PC-9 (cell line): ENCODE results near the gene COP1.

Experiments used
- EZH2 ChIP-seq: fragments of 200-600 bp; sonication (generic); IDR thresholded peaks from 2 replicates; pipeline ENCODE4 v1.8.0; 2017; ENCODE audit warnings: antibody characterized with exemption, low read depth
- TF ChIP-seq, protein P1 (sequence below): fragments of 200-600 bp; sonication (generic); conservative IDR thresholded peaks from 2 replicates; pipeline ENCODE4 v1.6.1; 2017; ENCODE audit warnings: mixed run types, antibody characterized with exemption, mild to moderate bottlenecking, moderate library complexity

DNA sequence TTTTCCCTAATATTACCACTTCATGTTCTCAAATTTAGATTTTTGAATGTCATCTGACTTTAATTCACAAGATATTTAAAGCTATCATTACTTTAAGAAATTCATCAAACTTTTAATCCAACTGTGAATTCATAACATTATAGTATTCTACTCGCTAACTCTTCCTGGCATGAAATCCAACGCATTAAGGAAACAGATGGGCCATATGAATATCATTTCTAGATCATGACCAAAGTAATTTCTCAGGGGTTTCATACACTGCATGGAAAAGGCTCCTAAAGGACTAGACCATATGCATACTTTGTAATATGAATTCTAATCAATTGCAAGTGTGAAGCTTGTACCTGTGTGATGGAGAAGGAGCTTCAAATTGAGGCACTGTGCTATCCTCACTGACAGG is 72.4 kb downstream of the COP1 start:
- TF ChIP-seq, protein P1, sequence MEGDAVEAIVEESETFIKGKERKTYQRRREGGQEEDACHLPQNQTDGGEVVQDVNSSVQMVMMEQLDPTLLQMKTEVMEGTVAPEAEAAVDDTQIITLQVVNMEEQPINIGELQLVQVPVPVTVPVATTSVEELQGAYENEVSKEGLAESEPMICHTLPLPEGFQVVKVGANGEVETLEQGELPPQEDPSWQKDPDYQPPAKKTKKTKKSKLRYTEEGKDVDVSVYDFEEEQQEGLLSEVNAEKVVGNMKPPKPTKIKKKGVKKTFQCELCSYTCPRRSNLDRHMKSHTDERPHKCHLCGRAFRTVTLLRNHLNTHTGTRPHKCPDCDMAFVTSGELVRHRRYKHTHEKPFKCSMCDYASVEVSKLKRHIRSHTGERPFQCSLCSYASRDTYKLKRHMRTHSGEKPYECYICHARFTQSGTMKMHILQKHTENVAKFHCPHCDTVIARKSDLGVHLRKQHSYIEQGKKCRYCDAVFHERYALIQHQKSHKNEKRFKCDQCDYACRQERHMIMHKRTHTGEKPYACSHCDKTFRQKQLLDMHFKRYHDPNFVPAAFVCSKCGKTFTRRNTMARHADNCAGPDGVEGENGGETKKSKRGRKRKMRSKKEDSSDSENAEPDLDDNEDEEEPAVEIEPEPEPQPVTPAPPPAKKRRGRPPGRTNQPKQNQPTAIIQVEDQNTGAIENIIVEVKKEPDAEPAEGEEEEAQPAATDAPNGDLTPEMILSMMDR: no peak
- no peak for TF ChIP-seq EZH2
